ENCODE measurements around the gene PDE6B. TPM values are rescaled to one million over a fixed set of nuclear protein-coding genes. Genes with fewer than 3 reads are reported as not detected.

PDE6B gene
- total RNA-seq, 1 experiment from 2014 or later: 10.8 TPM

DNA sequence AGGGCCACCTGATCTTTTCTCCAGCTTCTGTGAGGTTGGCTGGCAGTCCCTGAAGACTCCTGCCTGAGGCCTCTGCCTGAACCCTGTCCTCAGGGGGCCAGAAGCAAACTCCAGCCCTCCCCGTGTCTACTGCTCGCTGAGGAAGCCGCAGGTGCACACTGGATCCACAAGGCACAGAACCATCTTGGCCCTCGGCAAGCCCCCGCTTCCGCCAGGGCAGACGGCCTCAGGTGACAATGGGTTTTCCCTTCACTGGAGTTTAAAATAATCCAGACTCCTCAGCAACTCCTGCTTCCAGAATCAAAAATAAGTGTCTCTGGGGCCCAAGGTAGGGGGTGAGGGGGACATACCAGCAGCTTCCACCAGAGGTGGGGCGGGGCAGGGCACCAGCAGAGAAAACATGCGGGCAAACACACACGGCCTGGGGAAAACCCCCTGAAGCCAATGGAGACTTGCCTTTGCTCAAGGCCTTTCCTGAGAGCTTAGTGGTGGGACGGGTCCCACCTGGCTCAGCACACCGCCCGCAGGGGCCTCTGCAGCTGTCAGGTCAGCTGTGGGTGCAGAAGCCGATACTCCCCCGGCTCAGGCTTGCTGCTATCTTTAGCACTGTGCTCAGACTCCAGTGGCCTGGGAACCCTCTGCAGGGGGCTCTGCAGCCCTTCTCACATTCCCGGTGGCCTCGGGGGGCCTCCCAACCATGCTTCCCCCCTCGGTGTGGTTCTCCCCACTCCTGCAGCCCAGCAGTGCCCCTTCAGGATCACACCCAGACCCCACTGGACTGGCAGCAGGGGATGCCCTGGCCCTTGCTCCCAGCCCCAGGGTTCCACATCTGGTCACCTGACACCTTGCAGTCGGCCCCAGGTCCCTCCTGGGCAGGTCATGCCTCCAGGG is 50.9 kb downstream of the PDE6B start:
- H3K27me3 Mint-ChIP-seq (ENCODE audit: low read depth): peaks cover 11% of the 10 kb centered on the region
- Histone ChIP-seq H2BK120ac (ENCODE audit: low read depth, low read length, poor library complexity, severe bottlenecking) (no peak overlapping the region), H3K23ac (ENCODE audit: insufficient read length, low read depth, low read length) (no peak overlapping the region), H4K91ac (ENCODE audit: insufficient read length, low read depth, low read length) (no peak overlapping the region), H3K27ac (ENCODE audit: insufficient read length, low read depth, low read length) (no peak overlapping the region), H3K18ac (ENCODE audit: insufficient read length, low read depth, low read length) (no peak overlapping the region), H3K27me3 (ENCODE audit: insufficient read depth, low read length) (no peaks in the 10 kb centered on the region), H2AFZ (ENCODE audit: low read length) (no peak overlapping the region), H3K14ac (ENCODE audit: insufficient read depth, low read length) (no peak overlapping the region), H4K8ac (replicated peaks; ENCODE audit: insufficient read length, low read depth, low read length) (no peak overlapping the region), H2BK20ac (ENCODE audit: low read depth, low read length, poor library complexity, severe bottlenecking) (no peak overlapping the region), H3K4ac (ENCODE audit: low read depth, low read length) (no peak overlapping the region), H3K4me1 (ENCODE audit: insufficient read depth, low read length) (0 out of 2 replicates have a peak, but pooled peaks cover 3% of the 10 kb centered on the region), H3K4me2 (ENCODE audit: insufficient read depth, insufficient read length, low read length) (no peak overlapping the region), H4K5ac (ENCODE audit: insufficient read length, low read depth, low read length) (no peak overlapping the region), H3K56ac (ENCODE audit: insufficient read length, low read depth, low read length) (no peak overlapping the region), H2BK5ac (ENCODE audit: insufficient read length, low read length) (no peak overlapping the region), H2BK15ac (ENCODE audit: low read depth, low read length) (no peak overlapping the region), H2BK12ac (ENCODE audit: insufficient read length, low read depth, low read length) (no peak overlapping the region), H4K20me1 (ENCODE audit: control insufficient read depth, insufficient read depth, insufficient read length) (peaks cover 4% of the 10 kb centered on the region), H3K9me3 (ENCODE audit: control insufficient read depth, low read depth, low read length) (no peaks in the 10 kb centered on the region), H2AK5ac (ENCODE audit: insufficient read length, low read length) (no peak overlapping the region), H3K9ac (ENCODE audit: extremely low read depth, insufficient read length, low read length) (no peak overlapping the region), H3K79me1 (ENCODE audit: insufficient read depth, low read depth, low read length, poor library complexity, severe bottlenecking) (peaks cover 3% of the 10 kb centered on the region), H3K79me2 (ENCODE audit: insufficient read depth, low read length) (peaks cover 5% of the 10 kb centered on the region; the same call in 1 of the 2 replicates), H3K23me2 (ENCODE audit: insufficient read length, low read depth, low read length, poor library complexity, severe bottlenecking) (peaks cover 20% of the 10 kb centered on the region), H3T11ph (ENCODE audit: low read length) (no peak overlapping the region)
- TF ChIP-seq, protein P1, sequence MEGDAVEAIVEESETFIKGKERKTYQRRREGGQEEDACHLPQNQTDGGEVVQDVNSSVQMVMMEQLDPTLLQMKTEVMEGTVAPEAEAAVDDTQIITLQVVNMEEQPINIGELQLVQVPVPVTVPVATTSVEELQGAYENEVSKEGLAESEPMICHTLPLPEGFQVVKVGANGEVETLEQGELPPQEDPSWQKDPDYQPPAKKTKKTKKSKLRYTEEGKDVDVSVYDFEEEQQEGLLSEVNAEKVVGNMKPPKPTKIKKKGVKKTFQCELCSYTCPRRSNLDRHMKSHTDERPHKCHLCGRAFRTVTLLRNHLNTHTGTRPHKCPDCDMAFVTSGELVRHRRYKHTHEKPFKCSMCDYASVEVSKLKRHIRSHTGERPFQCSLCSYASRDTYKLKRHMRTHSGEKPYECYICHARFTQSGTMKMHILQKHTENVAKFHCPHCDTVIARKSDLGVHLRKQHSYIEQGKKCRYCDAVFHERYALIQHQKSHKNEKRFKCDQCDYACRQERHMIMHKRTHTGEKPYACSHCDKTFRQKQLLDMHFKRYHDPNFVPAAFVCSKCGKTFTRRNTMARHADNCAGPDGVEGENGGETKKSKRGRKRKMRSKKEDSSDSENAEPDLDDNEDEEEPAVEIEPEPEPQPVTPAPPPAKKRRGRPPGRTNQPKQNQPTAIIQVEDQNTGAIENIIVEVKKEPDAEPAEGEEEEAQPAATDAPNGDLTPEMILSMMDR (conservative IDR thresholded peaks at IDR 0.05): no peak
- H3K27ac Mint-ChIP-seq: no peak overlapping the region
- peak; percentile 29 for DNase-seq
- H3K9me3 Mint-ChIP-seq: no peaks in the 10 kb centered on the region; a peak in 1 of 5 replicates
- H3K4me3 Mint-ChIP-seq: peak overlapping the region; percentile 44 to 93; a peak in 4 of 5 replicates
- no CpG with 5 or more reads among the region's 19 CpGs for WGBS (ENCODE audit: extremely low coverage, insufficient read length, low lambda C conversion rate)
- H3K36me3 Mint-ChIP-seq (ENCODE audit: insufficient read depth in 1 of 3, low read depth in 3 of 3): peaks cover 16 to 23% (median 23%) of the 10 kb centered on the region in 3 experiments
- peaks cover 6 to 18% of the 10 kb centered on the region in 2 experiments for H3K4me1 Mint-ChIP-seq

All from H9 (cell line).